GM19455 (cell line): ENCODE measurements around the gene POLE2.
"Not testable (repeated sequence)": the region's sequence is repeated elsewhere in the genome, so short reads cannot be mapped to it uniquely, and the experiment has no call there.

ENCODE experiments used
- ATAC-seq: cut with Tn5 transposase; IDR thresholded peaks from one replicate; pipeline ENCODE4 v1.9.1; 2021; ENCODE audit not compliant: unreplicated experiment

Gene POLE2

GRCh38 chr14:49670475-49670874 lies 17.5 kb downstream of the POLE2 start:
- no peak for ATAC-seq

GRCh38 chr14:49659526-49660455 lies 28.2 kb downstream of the POLE2 start:
- no peak for ATAC-seq

GRCh38 chr14:49657500-49657899 lies 30.5 kb downstream of the POLE2 start:
- ATAC-seq = not testable (repeated sequence)

- no peak for ATAC-seq
These were observed 33.5 kb downstream of the POLE2 start for GRCh38 chr14:49654511-49654910.

GRCh38 chr14:49653508-49653907 lies 34.5 kb downstream of the POLE2 start:
- no peak for ATAC-seq

- ATAC-seq = no peak
These were observed 45.9 kb downstream of the POLE2 start for GRCh38 chr14:49642163-49642562.

GRCh38 chr14:49641697-49642129 lies 46.3 kb downstream of the POLE2 start:
- no peak for ATAC-seq

GRCh38 chr14:49640540-49641417 lies 47.2 kb downstream of the POLE2 start:
- ATAC-seq = no peak

GRCh38 chr14:49637534-49638078 lies 50.4 kb downstream of the POLE2 start:
- ATAC-seq = no peak

GRCh38 chr14:49636866-49637265 lies 51.1 kb downstream of the POLE2 start:
- ATAC-seq = no peak

- peak; percentile 34 for ATAC-seq
These were observed 53.3 kb downstream of the POLE2 start, which contains the start of gene DNAAF2 for GRCh38 chr14:49634547-49635334. Gene DNAAF2, minus strand, starts transcription at chr14:49635244. Its CDS starts 95 bp downstream, at chr14:49635149.

- ATAC-seq = peak; percentile 82
These were observed 54.1 kb downstream of the POLE2 start for GRCh38 chr14:49633640-49634546.

- no peak for ATAC-seq
These were observed 63.8 kb downstream of the POLE2 start for GRCh38 chr14:49623941-49624839.

- no peak for ATAC-seq
These were observed 64.6 kb downstream of the POLE2 start for GRCh38 chr14:49623387-49623786.

GRCh38 chr14:49622022-49622607 lies 65.9 kb downstream of the POLE2 start:
- no peak for ATAC-seq

GRCh38 chr14:49621114-49621881 lies 66.7 kb downstream of the POLE2 start:
- ATAC-seq = peak; percentile 35
